Measurements from ENCODE around the gene TTLL10. TPM values are rescaled to one million over a fixed set of nuclear protein-coding genes. Genes with fewer than 3 reads are reported as not detected.

Gene TTLL10
- total and polyA plus RNA-seq, 4 donors: not detected

DNA sequence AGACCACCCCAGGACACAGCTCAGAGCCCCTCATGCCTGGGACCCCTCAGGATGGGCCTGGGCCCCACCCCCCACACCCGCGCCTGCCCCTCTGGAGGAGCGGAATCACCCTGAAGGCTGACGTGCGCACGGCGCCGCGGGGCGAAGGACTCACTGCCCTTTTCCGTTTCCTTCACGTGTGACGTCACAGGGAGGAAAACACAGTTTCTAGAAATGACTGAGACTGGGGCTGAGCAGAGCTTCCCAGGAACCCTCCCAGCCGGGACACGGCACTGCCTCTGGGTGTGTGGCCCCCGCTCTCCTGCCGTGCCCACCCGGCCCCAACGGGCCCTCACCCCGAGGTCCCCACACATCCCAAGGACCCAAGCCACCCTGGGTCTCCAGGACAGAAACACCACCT is 45.7 kb downstream of the TTLL10 start:
- 95% methylated on average over 20 of the region's 20 CpGs for WGBS
- H3K36me3 ChIP-seq (ENCODE audit: control insufficient read depth in 4 of 4, insufficient read depth in 3 of 4, low read depth in 1 of 4, low read length in 3 of 4): peaks cover 21 to 69% (median 32%) of the 10 kb centered on the region in 4 donors
- no peak overlapping the region for H3K9ac ChIP-seq (ENCODE audit: low read depth in 1 of 2, low read length in 2 of 2)
- no peak for DNase-seq (ENCODE audit: low spot score)
- no peak overlapping the region for H3K27ac ChIP-seq (ENCODE audit: low read depth in 1 of 2, low read length in 2 of 2)
- H3K4me3 ChIP-seq (ENCODE audit: low read depth in 1 of 3, low read length in 3 of 3): no peak overlapping the region
- TF ChIP-seq SP1 (IDR thresholded peaks at IDR 0.05) (no peak), JUND (IDR thresholded peaks at IDR 0.05) (no peak)
- H3K4me1 ChIP-seq (ENCODE audit: control insufficient read depth in 4 of 4, insufficient read depth in 4 of 4, low read length in 3 of 4): peaks cover 0 to 5% (median 0%) of the 10 kb centered on the region in 4 donors
- no peaks in the 10 kb centered on the region for H3K9me3 ChIP-seq (ENCODE audit: control insufficient read depth in 4 of 4, low read length in 3 of 4)
- no peaks in the 10 kb centered on the region for H3K27me3 ChIP-seq (ENCODE audit: control insufficient read depth in 4 of 4, insufficient read depth in 4 of 4, low read length in 3 of 4)

DNA sequence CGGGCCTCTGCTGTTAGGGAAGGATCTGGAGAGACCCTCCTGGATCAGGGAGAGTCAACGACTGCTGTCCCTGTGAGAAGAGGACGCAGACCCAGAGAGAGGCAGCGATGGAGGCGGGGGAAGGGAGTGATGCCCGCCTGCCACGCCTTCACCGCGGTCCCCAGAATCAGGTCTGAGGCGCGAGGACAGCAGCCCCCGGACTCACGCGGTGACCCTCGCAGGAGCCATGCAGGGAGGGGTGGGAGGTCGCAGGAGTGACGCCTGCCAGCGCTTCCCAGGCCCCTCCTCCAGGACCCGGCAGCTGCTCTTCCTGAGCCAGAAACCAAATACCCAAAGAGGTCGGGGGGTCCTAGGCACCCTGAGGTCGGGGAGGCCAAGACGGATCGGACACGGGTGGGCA is 46.5 kb downstream of the TTLL10 start:
- Histone ChIP-seq H3K27me3 (ENCODE audit: control insufficient read depth in 4 of 4, insufficient read depth in 4 of 4, low read length in 3 of 4) (no peaks in the 10 kb centered on the region), H3K4me3 (ENCODE audit: low read depth in 1 of 3, low read length in 3 of 3) (no peak overlapping the region), H3K27ac (ENCODE audit: low read depth in 1 of 2, low read length in 2 of 2) (no peak overlapping the region), H3K9me3 (ENCODE audit: control insufficient read depth in 4 of 4, low read length in 3 of 4) (no peaks in the 10 kb centered on the region), H3K36me3 (ENCODE audit: control insufficient read depth in 4 of 4, insufficient read depth in 3 of 4, low read depth in 1 of 4, low read length in 3 of 4) (peaks cover 21 to 71% (median 37%) of the 10 kb centered on the region in 4 donors), H3K9ac (ENCODE audit: low read depth in 1 of 2, low read length in 2 of 2) (no peak overlapping the region), H3K4me1 (ENCODE audit: control insufficient read depth in 4 of 4, insufficient read depth in 4 of 4, low read length in 3 of 4) (peaks cover 0 to 2% (median 0%) of the 10 kb centered on the region in 4 donors)
- WGBS: 94% methylated on average over 24 of the region's 24 CpGs
- TF ChIP-seq RXRA (IDR thresholded peaks at IDR 0.05) (no peak), GABPA (IDR thresholded peaks at IDR 0.05 in 1 of 2, conservative IDR thresholded peaks at IDR 0.05 in 1 of 2) (no peak), YY1 (IDR thresholded peaks at IDR 0.05) (no peak), HNF4G (IDR thresholded peaks at IDR 0.05) (no peak), FOXA1 (IDR thresholded peaks at IDR 0.05) (no peak), RAD21 (IDR thresholded peaks at IDR 0.05) (no peak), SP1 (IDR thresholded peaks at IDR 0.05) (no peak), JUND (IDR thresholded peaks at IDR 0.05) (no peak), EGR1 (IDR thresholded peaks at IDR 0.05; ENCODE audit: low read depth in 2 of 2) (no peak), TAF1 (conservative IDR thresholded peaks at IDR 0.05) (no peak), HNF4A (conservative IDR thresholded peaks at IDR 0.05) (no peak)
- TF ChIP-seq, protein P1, sequence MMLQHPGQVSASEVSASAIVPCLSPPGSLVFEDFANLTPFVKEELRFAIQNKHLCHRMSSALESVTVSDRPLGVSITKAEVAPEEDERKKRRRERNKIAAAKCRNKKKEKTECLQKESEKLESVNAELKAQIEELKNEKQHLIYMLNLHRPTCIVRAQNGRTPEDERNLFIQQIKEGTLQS (IDR thresholded peaks at IDR 0.05): no peak
- TF ChIP-seq, protein P2, sequence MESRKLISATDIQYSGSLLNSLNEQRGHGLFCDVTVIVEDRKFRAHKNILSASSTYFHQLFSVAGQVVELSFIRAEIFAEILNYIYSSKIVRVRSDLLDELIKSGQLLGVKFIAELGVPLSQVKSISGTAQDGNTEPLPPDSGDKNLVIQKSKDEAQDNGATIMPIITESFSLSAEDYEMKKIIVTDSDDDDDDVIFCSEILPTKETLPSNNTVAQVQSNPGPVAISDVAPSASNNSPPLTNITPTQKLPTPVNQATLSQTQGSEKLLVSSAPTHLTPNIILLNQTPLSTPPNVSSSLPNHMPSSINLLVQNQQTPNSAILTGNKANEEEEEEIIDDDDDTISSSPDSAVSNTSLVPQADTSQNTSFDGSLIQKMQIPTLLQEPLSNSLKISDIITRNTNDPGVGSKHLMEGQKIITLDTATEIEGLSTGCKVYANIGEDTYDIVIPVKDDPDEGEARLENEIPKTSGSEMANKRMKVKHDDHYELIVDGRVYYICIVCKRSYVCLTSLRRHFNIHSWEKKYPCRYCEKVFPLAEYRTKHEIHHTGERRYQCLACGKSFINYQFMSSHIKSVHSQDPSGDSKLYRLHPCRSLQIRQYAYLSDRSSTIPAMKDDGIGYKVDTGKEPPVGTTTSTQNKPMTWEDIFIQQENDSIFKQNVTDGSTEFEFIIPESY (IDR thresholded peaks at IDR 0.05): no peak
- TF ChIP-seq, protein P3, sequence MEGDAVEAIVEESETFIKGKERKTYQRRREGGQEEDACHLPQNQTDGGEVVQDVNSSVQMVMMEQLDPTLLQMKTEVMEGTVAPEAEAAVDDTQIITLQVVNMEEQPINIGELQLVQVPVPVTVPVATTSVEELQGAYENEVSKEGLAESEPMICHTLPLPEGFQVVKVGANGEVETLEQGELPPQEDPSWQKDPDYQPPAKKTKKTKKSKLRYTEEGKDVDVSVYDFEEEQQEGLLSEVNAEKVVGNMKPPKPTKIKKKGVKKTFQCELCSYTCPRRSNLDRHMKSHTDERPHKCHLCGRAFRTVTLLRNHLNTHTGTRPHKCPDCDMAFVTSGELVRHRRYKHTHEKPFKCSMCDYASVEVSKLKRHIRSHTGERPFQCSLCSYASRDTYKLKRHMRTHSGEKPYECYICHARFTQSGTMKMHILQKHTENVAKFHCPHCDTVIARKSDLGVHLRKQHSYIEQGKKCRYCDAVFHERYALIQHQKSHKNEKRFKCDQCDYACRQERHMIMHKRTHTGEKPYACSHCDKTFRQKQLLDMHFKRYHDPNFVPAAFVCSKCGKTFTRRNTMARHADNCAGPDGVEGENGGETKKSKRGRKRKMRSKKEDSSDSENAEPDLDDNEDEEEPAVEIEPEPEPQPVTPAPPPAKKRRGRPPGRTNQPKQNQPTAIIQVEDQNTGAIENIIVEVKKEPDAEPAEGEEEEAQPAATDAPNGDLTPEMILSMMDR (IDR thresholded peaks at IDR 0.05; ENCODE audit: low read depth, low read length, missing input control): no peak
- TF ChIP-seq, protein P4, sequence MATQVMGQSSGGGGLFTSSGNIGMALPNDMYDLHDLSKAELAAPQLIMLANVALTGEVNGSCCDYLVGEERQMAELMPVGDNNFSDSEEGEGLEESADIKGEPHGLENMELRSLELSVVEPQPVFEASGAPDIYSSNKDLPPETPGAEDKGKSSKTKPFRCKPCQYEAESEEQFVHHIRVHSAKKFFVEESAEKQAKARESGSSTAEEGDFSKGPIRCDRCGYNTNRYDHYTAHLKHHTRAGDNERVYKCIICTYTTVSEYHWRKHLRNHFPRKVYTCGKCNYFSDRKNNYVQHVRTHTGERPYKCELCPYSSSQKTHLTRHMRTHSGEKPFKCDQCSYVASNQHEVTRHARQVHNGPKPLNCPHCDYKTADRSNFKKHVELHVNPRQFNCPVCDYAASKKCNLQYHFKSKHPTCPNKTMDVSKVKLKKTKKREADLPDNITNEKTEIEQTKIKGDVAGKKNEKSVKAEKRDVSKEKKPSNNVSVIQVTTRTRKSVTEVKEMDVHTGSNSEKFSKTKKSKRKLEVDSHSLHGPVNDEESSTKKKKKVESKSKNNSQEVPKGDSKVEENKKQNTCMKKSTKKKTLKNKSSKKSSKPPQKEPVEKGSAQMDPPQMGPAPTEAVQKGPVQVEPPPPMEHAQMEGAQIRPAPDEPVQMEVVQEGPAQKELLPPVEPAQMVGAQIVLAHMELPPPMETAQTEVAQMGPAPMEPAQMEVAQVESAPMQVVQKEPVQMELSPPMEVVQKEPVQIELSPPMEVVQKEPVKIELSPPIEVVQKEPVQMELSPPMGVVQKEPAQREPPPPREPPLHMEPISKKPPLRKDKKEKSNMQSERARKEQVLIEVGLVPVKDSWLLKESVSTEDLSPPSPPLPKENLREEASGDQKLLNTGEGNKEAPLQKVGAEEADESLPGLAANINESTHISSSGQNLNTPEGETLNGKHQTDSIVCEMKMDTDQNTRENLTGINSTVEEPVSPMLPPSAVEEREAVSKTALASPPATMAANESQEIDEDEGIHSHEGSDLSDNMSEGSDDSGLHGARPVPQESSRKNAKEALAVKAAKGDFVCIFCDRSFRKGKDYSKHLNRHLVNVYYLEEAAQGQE (IDR thresholded peaks at IDR 0.05): no peak
- TF ChIP-seq, protein P5, sequence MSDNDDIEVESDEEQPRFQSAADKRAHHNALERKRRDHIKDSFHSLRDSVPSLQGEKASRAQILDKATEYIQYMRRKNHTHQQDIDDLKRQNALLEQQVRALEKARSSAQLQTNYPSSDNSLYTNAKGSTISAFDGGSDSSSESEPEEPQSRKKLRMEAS (IDR thresholded peaks at IDR 0.05): no peak
- DNase-seq (ENCODE audit: low spot score): no peak

Measured in liver (tissue), 9 donors.